RWPE1 (cell line): ENCODE results near the gene ATP1A3.

ENCODE experiments used
- CTCF ChIA-PET: fragments of 350-600 bp; sonication (Branson Sonifier 250); formaldehyde crosslinking; extraction: SDS; loops from one replicate; lab custom pipeline; 2021; lab: Yijun Ruan, JAX
- POLR2A ChIA-PET: fragments of 400-600 bp; formaldehyde crosslinking; extraction: SDS; loops from one replicate; lab custom pipeline; 2020; ENCODE audit warnings: antibody characterized with exemption; ENCODE audit not compliant: low non-redundant PET; lab: Yijun Ruan, JAX
- DNase-seq: peaks from one replicate; pipeline ENCODE4 v3.0.0; 2012; ENCODE audit warnings: low spot score
- H3K27ac ChIP-seq: fragments of 450-650 bp; 2 replicates; pipeline ENCODE4 v1.5.1; 2017
- TF ChIP-seq, protein P1 (sequence below): fragments of 450-650 bp; conservative IDR thresholded peaks from 2 replicates; pipeline ENCODE4 v1.5.1; 2017; ENCODE audit warnings: low read depth, mild to moderate bottlenecking

The ATP1A3 gene

DNA sequence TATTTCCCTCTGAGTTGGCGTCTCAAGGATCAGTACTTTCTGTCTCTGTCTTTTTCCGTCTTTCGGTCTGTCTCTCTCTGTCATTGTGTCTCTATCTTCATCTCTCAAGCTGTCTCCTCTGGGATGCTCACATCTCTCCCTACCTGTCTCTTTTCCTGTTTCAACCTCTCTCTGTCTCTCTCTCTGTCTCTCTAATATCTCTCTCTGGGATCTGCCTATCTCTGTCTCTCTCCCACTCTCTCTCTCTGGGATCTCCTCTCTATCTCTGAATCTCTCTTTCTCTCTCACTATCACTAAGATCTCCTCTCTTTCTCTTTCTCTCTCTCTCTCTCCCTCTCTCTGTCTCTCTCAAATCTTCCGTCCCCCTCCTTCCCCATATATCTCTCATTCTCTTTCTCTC, 4.0 kb downstream of the ATP1A3 start:
- no peak overlapping the region for H3K27ac ChIP-seq
- CTCF ChIA-PET = no interaction called here
- DNase-seq = no peak
- TF ChIP-seq, protein P1, sequence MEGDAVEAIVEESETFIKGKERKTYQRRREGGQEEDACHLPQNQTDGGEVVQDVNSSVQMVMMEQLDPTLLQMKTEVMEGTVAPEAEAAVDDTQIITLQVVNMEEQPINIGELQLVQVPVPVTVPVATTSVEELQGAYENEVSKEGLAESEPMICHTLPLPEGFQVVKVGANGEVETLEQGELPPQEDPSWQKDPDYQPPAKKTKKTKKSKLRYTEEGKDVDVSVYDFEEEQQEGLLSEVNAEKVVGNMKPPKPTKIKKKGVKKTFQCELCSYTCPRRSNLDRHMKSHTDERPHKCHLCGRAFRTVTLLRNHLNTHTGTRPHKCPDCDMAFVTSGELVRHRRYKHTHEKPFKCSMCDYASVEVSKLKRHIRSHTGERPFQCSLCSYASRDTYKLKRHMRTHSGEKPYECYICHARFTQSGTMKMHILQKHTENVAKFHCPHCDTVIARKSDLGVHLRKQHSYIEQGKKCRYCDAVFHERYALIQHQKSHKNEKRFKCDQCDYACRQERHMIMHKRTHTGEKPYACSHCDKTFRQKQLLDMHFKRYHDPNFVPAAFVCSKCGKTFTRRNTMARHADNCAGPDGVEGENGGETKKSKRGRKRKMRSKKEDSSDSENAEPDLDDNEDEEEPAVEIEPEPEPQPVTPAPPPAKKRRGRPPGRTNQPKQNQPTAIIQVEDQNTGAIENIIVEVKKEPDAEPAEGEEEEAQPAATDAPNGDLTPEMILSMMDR = no peak
- POLR2A ChIA-PET = no interaction called here

DNA sequence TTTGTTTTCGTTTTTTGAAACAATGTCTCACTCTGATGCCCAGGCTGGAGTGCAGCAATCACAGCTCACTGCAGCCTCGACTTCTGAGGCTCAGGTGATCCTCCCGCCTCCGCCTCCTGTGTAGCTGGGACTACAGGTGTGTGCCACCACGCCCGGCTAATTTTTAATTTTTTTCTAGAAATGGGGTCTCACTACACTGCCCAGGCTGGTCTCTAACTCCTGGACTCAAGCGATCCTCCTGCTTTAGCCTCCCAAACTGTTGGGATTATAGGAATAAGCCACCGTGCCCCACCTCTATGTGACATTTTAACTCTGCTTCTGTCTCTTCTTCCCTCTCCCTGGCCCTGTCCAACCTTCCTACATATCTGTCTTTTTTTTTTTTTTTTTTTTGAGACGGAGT, 5.1 kb downstream of the ATP1A3 start:
- no peak overlapping the region for H3K27ac ChIP-seq
- ChIA-PET POLR2A (no interaction called here), CTCF (interaction anchor here (0.6 kb wide), 1 partner anchor 163 kb away, joined by 4 read pairs; no protein-coding TSS in a partner anchor)
- TF ChIP-seq, protein P1 = no peak
- DNase-seq = no peak

DNA sequence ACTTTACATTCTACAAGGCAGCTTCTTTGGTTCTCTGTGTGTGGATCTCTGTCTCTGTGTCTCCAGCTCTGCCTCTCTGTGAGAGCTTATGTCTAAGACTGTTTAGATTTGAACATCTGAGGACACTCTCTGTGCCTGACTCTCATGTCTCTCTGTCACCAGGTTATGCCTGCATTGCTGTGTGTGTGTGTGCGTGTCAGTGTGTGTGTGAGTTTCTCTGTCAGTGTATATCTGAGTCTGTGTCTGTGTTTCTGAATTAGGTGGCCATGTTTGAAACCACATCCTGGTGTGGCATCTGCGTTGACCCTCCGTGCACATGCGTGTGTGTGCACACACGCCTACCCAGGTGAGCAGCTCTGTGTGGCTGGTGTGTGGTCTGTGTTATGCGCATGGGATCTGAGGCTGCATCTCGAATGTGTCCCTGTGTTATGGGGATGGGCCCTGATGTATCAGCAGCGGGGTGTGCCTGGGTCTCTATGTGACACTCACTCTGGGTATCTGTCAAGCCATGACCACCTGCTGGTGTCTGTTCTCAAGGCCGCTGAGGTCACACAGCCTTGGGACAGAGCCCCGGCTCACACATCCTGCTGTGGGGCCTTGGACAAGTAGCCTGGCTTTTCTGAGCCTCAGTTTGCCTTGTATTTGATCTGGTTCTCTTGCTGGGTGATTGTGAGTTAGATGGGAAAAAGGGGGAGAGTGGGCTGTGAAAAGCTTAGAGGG, 6.7 kb downstream of the ATP1A3 start:
- CTCF ChIA-PET = no interaction called here
- TF ChIP-seq, protein P1 = no peak
- no peak overlapping the region for H3K27ac ChIP-seq
- DNase-seq = no peak
- POLR2A ChIA-PET = no interaction called here

DNA sequence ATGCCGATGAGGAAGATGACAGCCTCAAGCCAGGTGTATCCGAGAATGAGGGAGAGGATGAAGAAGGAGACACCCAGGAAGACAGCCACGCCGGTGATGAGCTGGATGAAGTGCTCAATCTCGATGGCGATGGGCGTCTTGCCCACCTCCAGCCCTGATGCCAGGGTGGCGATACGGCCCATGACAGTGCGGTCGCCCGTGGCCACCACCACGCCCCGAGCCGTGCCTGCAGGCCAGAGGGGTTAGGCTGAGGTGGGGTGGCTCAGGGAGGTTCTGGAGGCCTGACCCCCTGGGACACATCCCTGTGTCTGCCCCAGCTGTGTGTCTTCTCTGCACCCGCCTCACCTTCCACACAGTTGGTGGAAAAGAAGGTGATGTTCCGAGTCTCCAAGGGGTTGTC, 9.1 kb downstream of the ATP1A3 start:
- H3K27ac ChIP-seq = no peak overlapping the region
- POLR2A ChIA-PET = no interaction called here
- CTCF ChIA-PET = no interaction called here
- DNase-seq = no peak
- TF ChIP-seq, protein P1 = no peak

DNA sequence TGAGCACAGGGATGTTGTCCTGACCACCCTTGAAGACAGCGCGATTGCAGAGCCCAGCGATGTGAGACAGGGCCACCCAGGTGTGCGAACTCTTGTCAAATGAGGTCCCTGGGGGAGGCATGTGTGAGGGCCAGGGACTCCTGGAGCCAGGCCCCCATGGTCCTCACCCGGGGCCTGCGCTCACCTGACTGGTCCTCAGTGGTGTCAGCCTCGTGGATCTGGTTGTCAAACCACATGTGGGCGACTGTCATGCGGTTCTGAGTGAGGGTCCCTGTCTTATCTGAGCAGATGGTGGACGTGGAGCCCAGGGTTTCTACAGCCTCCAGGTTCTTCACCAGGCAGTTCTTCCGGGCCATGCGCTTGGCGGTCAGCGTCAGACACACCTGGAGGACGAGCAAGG, 12.3 kb downstream of the ATP1A3 start:
- DNase-seq = no peak
- H3K27ac ChIP-seq = no peak overlapping the region
- ChIA-PET POLR2A (no interaction called here), CTCF (no interaction called here)
- TF ChIP-seq, protein P1 = no peak

GRCh38 chr19:41978470-41978869, 15.6 kb downstream of the ATP1A3 start:
- DNase-seq = no peak
- ChIA-PET POLR2A (no interaction called here), CTCF (no interaction called here)
- no peak overlapping the region for H3K27ac ChIP-seq
- TF ChIP-seq, protein P1 = no peak
